ENCODE results near the gene RANBP3.

RANBP3 gene

GRCh38 chr19:5904352-5905113 is 73.4 kb downstream of the RANBP3 start, which contains the start of gene VMAC:
Gene VMAC (plus strand): TSS chr19:5904872. CDS start chr19:5904891, 19 bp downstream.
- H3K36me3 ChIP-seq (ENCODE audit: control insufficient read depth, insufficient read depth, low read length, severe bottlenecking), result peaks cover 15% of the 10 kb centered on the region
- H3K9ac ChIP-seq (ENCODE audit: low read length), result peak within 1 kb of the TSS; percentile 100
- H3K4me3 ChIP-seq (ENCODE audit: low read length), result peak within 1 kb of the TSS; percentile 100
- peak; percentile 100 for DNase-seq (ENCODE audit: low read depth)
- H3K4me1 ChIP-seq (ENCODE audit: control insufficient read depth, insufficient read depth, low read length), result peaks cover 24% of the 10 kb centered on the region
- H3K9me3 ChIP-seq (ENCODE audit: control insufficient read depth, low read length), result no peaks in the 10 kb centered on the region
- H3K27me3 ChIP-seq (replicated peaks; ENCODE audit: control insufficient read depth, insufficient read depth, low read length), result no peaks in the 10 kb centered on the region

GRCh38 chr19:5903624-5904351 is 74.2 kb downstream of the RANBP3 start, which contains the start of gene NDUFA11:
Gene NDUFA11 (minus strand): TSS chr19:5903790. CDS start chr19:5903708, 82 bp downstream.
- no peaks in the 10 kb centered on the region for H3K9me3 ChIP-seq (ENCODE audit: control insufficient read depth, low read length)
- peak; percentile 98 for DNase-seq (ENCODE audit: low read depth)
- H3K27me3 ChIP-seq (replicated peaks; ENCODE audit: control insufficient read depth, insufficient read depth, low read length), result no peaks in the 10 kb centered on the region

GRCh38 chr19:5903056-5903623 is 74.8 kb downstream of the RANBP3 start:
- Histone ChIP-seq H3K4me1 (ENCODE audit: control insufficient read depth, insufficient read depth, low read length) (peaks cover 24% of the 10 kb centered on the region), H3K27me3 (replicated peaks; ENCODE audit: control insufficient read depth, insufficient read depth, low read length) (no peaks in the 10 kb centered on the region), H3K9me3 (ENCODE audit: control insufficient read depth, low read length) (no peaks in the 10 kb centered on the region), H3K36me3 (ENCODE audit: control insufficient read depth, insufficient read depth, low read length, severe bottlenecking) (peaks cover 7% of the 10 kb centered on the region), H3K9ac (ENCODE audit: low read length) (peak overlapping the region; percentile 100), H3K4me3 (ENCODE audit: low read length) (peak overlapping the region; percentile 100)
- DNase-seq (ENCODE audit: low read depth), result peak; percentile 74

More at GRCh38 chr19:5903624-5904351, 74.2 kb downstream of the RANBP3 start, which contains the start of gene NDUFA11:
- Histone ChIP-seq H3K9ac (ENCODE audit: low read length) (peak within 1 kb of the TSS; percentile 100), H3K36me3 (ENCODE audit: control insufficient read depth, insufficient read depth, low read length, severe bottlenecking) (peaks cover 7% of the 10 kb centered on the region), H3K4me3 (ENCODE audit: low read length) (peak within 1 kb of the TSS; percentile 100), H3K4me1 (ENCODE audit: control insufficient read depth, insufficient read depth, low read length) (peaks cover 24% of the 10 kb centered on the region)

- H3K36me3 ChIP-seq (ENCODE audit: control insufficient read depth, insufficient read depth, low read length, severe bottlenecking), result peaks cover 17% of the 10 kb centered on the region
- no peak overlapping the region for H3K4me3 ChIP-seq (ENCODE audit: low read length)
- peak overlapping the region; percentile 13 for H3K9ac ChIP-seq (ENCODE audit: low read length)
- no peak for DNase-seq (ENCODE audit: low read depth)
- H3K9me3 ChIP-seq (ENCODE audit: control insufficient read depth, low read length), result no peaks in the 10 kb centered on the region
- no peaks in the 10 kb centered on the region for H3K27me3 ChIP-seq (replicated peaks; ENCODE audit: control insufficient read depth, insufficient read depth, low read length)
- H3K4me1 ChIP-seq (ENCODE audit: control insufficient read depth, insufficient read depth, low read length), result peaks cover 24% of the 10 kb centered on the region
These were observed 77.0 kb downstream of the RANBP3 start for GRCh38 chr19:5900976-5901375.

GRCh38 chr19:5899728-5900526 is 78.0 kb downstream of the RANBP3 start:
- Histone ChIP-seq H3K9me3 (ENCODE audit: control insufficient read depth, low read length) (no peaks in the 10 kb centered on the region), H3K4me3 (ENCODE audit: low read length) (no peak overlapping the region), H3K4me1 (ENCODE audit: control insufficient read depth, insufficient read depth, low read length) (peaks cover 16% of the 10 kb centered on the region), H3K27me3 (replicated peaks; ENCODE audit: control insufficient read depth, insufficient read depth, low read length) (no peaks in the 10 kb centered on the region), H3K36me3 (ENCODE audit: control insufficient read depth, insufficient read depth, low read length, severe bottlenecking) (peaks cover 27% of the 10 kb centered on the region), H3K9ac (ENCODE audit: low read length) (no peak overlapping the region)
- DNase-seq (ENCODE audit: low read depth), result no peak

GRCh38 chr19:5897189-5897969 is 80.6 kb downstream of the RANBP3 start:
- peaks cover 11% of the 10 kb centered on the region for H3K4me1 ChIP-seq (ENCODE audit: control insufficient read depth, insufficient read depth, low read length)
- H3K36me3 ChIP-seq (ENCODE audit: control insufficient read depth, insufficient read depth, low read length, severe bottlenecking), result peaks cover 31% of the 10 kb centered on the region
- no peak overlapping the region for H3K4me3 ChIP-seq (ENCODE audit: low read length)
- no peaks in the 10 kb centered on the region for H3K27me3 ChIP-seq (replicated peaks; ENCODE audit: control insufficient read depth, insufficient read depth, low read length)
- DNase-seq (ENCODE audit: low read depth), result no peak
- no peak overlapping the region for H3K9ac ChIP-seq (ENCODE audit: low read length)
- H3K9me3 ChIP-seq (ENCODE audit: control insufficient read depth, low read length), result no peaks in the 10 kb centered on the region

- H3K4me1 ChIP-seq (ENCODE audit: control insufficient read depth, insufficient read depth, low read length), result peaks cover 15% of the 10 kb centered on the region
- no peak overlapping the region for H3K9ac ChIP-seq (ENCODE audit: low read length)
- no peaks in the 10 kb centered on the region for H3K9me3 ChIP-seq (ENCODE audit: control insufficient read depth, low read length)
- peaks cover 31% of the 10 kb centered on the region for H3K36me3 ChIP-seq (ENCODE audit: control insufficient read depth, insufficient read depth, low read length, severe bottlenecking)
- peaks cover 3% of the 10 kb centered on the region for H3K27me3 ChIP-seq (replicated peaks; ENCODE audit: control insufficient read depth, insufficient read depth, low read length)
- H3K4me3 ChIP-seq (ENCODE audit: low read length), result no peak overlapping the region
- no peak for DNase-seq (ENCODE audit: low read depth)
These were observed 81.4 kb downstream of the RANBP3 start for GRCh38 chr19:5896365-5897076.

GRCh38 chr19:5895890-5896289 is 82.0 kb downstream of the RANBP3 start:
- Histone ChIP-seq H3K4me1 (ENCODE audit: control insufficient read depth, insufficient read depth, low read length) (peaks cover 9% of the 10 kb centered on the region), H3K4me3 (ENCODE audit: low read length) (no peak overlapping the region), H3K9ac (ENCODE audit: low read length) (no peak overlapping the region), H3K9me3 (ENCODE audit: control insufficient read depth, low read length) (no peaks in the 10 kb centered on the region), H3K36me3 (ENCODE audit: control insufficient read depth, insufficient read depth, low read length, severe bottlenecking) (peaks cover 31% of the 10 kb centered on the region), H3K27me3 (replicated peaks; ENCODE audit: control insufficient read depth, insufficient read depth, low read length) (peaks cover 4% of the 10 kb centered on the region)
- DNase-seq (ENCODE audit: low read depth), result no peak

- H3K36me3 ChIP-seq (ENCODE audit: control insufficient read depth, insufficient read depth, low read length, severe bottlenecking), result peaks cover 31% of the 10 kb centered on the region
These were observed 82.5 kb downstream of the RANBP3 start for GRCh38 chr19:5895409-5895808.

More at GRCh38 chr19:5895409-5895808, 82.5 kb downstream of the RANBP3 start:
- no peaks in the 10 kb centered on the region for H3K9me3 ChIP-seq (ENCODE audit: control insufficient read depth, low read length)
- H3K4me3 ChIP-seq (ENCODE audit: low read length), result no peak overlapping the region
- peaks cover 4% of the 10 kb centered on the region for H3K27me3 ChIP-seq (replicated peaks; ENCODE audit: control insufficient read depth, insufficient read depth, low read length)
- DNase-seq (ENCODE audit: low read depth), result no peak
- no peak overlapping the region for H3K9ac ChIP-seq (ENCODE audit: low read length)
- peaks cover 9% of the 10 kb centered on the region for H3K4me1 ChIP-seq (ENCODE audit: control insufficient read depth, insufficient read depth, low read length)

Data from adipocyte (in vitro differentiated cells).